ENCODE data around the gene STAT3.

STAT3 gene

GRCh38 chr17:42315402-42316156, 72.7 kb downstream of the STAT3 start:
- H3K36me3 ChIP-seq (ENCODE audit: control insufficient read depth, low read length), result no peaks in the 10 kb centered on the region

DNA sequence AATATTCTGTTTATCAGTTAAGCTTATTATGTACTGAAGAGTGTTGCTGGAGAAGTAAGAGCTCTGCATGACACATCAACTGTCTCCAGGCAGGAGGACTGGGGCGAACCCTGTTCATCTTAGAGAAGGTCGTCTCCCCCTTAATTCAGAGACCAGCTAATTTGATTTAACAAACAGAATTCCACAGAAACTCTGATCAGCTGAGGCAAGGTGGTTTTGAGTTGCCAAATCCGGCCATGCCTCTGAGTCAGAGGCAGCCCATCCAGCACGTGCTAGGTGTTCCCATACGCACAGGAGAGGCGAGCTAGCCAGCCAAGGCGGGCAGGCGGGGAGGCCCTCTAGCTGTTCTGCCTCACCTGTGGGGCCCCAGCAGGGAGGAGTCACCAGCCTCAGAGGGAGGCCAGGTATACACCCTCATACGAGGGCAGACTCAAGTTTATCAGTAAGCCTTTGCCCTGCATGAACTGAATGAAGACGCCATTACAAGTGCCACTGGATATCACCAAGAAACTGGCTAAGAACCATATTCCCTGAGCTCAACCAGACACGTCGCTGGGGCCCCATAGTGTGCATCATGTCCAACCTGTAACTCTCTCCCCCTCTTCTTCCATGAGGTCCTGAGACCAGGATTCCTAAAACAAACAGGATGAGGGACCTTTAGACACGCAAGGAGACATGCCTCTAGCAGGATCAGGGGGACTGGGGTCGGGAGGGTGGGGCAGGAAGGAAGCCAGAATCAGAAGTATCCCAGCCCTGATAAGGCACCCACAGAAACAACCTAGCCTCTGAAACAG, 74.3 kb downstream of the STAT3 start:
- no peak overlapping the region for H3K27ac ChIP-seq (ENCODE audit: low read depth, low read length)
- peaks cover 18% of the 10 kb centered on the region for H3F3A ChIP-seq (ENCODE audit: control insufficient read depth, insufficient read depth)
- no peaks in the 10 kb centered on the region for H3K79me2 ChIP-seq (ENCODE audit: control insufficient read depth, low read length)
- H3K9me3 ChIP-seq (ENCODE audit: control insufficient read depth, insufficient read depth, low read length), result no peaks in the 10 kb centered on the region
- no peaks in the 10 kb centered on the region for H3K36me3 ChIP-seq (ENCODE audit: control insufficient read depth, low read length)
- H3K4me3 ChIP-seq (ENCODE audit: low read length), result no peak overlapping the region
- TF ChIP-seq EZH2phosphoT487 (IDR thresholded peaks at IDR 0.05; ENCODE audit: borderline replicate concordance, low read length), result no peak
- TF ChIP-seq, protein P1, sequence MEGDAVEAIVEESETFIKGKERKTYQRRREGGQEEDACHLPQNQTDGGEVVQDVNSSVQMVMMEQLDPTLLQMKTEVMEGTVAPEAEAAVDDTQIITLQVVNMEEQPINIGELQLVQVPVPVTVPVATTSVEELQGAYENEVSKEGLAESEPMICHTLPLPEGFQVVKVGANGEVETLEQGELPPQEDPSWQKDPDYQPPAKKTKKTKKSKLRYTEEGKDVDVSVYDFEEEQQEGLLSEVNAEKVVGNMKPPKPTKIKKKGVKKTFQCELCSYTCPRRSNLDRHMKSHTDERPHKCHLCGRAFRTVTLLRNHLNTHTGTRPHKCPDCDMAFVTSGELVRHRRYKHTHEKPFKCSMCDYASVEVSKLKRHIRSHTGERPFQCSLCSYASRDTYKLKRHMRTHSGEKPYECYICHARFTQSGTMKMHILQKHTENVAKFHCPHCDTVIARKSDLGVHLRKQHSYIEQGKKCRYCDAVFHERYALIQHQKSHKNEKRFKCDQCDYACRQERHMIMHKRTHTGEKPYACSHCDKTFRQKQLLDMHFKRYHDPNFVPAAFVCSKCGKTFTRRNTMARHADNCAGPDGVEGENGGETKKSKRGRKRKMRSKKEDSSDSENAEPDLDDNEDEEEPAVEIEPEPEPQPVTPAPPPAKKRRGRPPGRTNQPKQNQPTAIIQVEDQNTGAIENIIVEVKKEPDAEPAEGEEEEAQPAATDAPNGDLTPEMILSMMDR (IDR thresholded peaks at IDR 0.05; ENCODE audit: low read depth, low read length, poor library complexity, severe bottlenecking), result no peak
- peak overlapping the region; percentile 85 for H3K4me2 ChIP-seq (ENCODE audit: low read length)
- peaks cover 60% of the 10 kb centered on the region for H3K4me1 ChIP-seq (ENCODE audit: control insufficient read depth, low read length)
- H3K27me3 ChIP-seq (ENCODE audit: control insufficient read depth, low read length), result no peaks in the 10 kb centered on the region
- no peaks in the 10 kb centered on the region for H3K9me2 ChIP-seq (replicated peaks; ENCODE audit: control insufficient read depth, low read length)
- H4K20me1 ChIP-seq (ENCODE audit: control insufficient read depth, insufficient read depth, low read depth, low read length), result no peaks in the 10 kb centered on the region

More at GRCh38 chr17:42315402-42316156, 72.7 kb downstream of the STAT3 start:
- no peaks in the 10 kb centered on the region for H4K20me1 ChIP-seq (ENCODE audit: control insufficient read depth, insufficient read depth, low read depth, low read length)
- no peaks in the 10 kb centered on the region for H3K27me3 ChIP-seq (ENCODE audit: control insufficient read depth, low read length)
- H3K79me2 ChIP-seq (ENCODE audit: control insufficient read depth, low read length), result no peaks in the 10 kb centered on the region
- peak overlapping the region; percentile 46 for H3K4me3 ChIP-seq (ENCODE audit: low read length)
- peak overlapping the region; percentile 70 for H3K4me2 ChIP-seq (ENCODE audit: low read length)
- H3K4me1 ChIP-seq (ENCODE audit: control insufficient read depth, low read length), result peaks cover 74% of the 10 kb centered on the region
- TF ChIP-seq EZH2phosphoT487 (IDR thresholded peaks at IDR 0.05; ENCODE audit: borderline replicate concordance, low read length), result no peak
- TF ChIP-seq, protein P1 (IDR thresholded peaks at IDR 0.05; ENCODE audit: low read depth, low read length, poor library complexity, severe bottlenecking), result no peak
- H3F3A ChIP-seq (ENCODE audit: control insufficient read depth, insufficient read depth), result peaks cover 18% of the 10 kb centered on the region
- H3K9me3 ChIP-seq (ENCODE audit: control insufficient read depth, insufficient read depth, low read length), result no peaks in the 10 kb centered on the region
- peak overlapping the region; percentile 64 for H3K27ac ChIP-seq (ENCODE audit: low read depth, low read length)
- H3K9me2 ChIP-seq (replicated peaks; ENCODE audit: control insufficient read depth, low read length), result no peaks in the 10 kb centered on the region

DNA sequence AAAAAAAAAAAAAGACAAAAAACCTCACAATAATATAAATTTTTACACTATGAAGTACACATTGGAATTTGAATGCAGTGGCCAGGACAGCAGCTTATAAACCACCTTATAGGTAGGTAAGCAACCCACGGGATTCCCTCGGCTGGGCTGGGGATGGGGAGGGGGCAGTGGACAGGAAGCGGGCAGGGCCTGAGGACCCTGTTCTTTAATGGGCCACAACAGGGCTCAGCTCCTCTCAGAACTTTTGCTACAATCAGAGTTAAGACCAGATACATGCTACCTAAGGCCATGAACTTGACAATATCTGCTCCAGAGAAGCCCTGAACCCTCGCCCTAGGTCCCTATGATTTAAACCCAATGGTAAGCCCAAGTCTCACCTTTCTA, 74.9 kb downstream of the STAT3 start:
- H4K20me1 ChIP-seq (ENCODE audit: control insufficient read depth, insufficient read depth, low read depth, low read length), result no peaks in the 10 kb centered on the region
- no peaks in the 10 kb centered on the region for H3K79me2 ChIP-seq (ENCODE audit: control insufficient read depth, low read length)
- peaks cover 60% of the 10 kb centered on the region for H3K4me1 ChIP-seq (ENCODE audit: control insufficient read depth, low read length)
- no peak for TF ChIP-seq EZH2phosphoT487 (IDR thresholded peaks at IDR 0.05; ENCODE audit: borderline replicate concordance, low read length)
- TF ChIP-seq, protein P1 (IDR thresholded peaks at IDR 0.05; ENCODE audit: low read depth, low read length, poor library complexity, severe bottlenecking), result no peak
- H3K27ac ChIP-seq (ENCODE audit: low read depth, low read length), result no peak overlapping the region
- no peak overlapping the region for H3K4me3 ChIP-seq (ENCODE audit: low read length)
- peaks cover 18% of the 10 kb centered on the region for H3F3A ChIP-seq (ENCODE audit: control insufficient read depth, insufficient read depth)
- H3K27me3 ChIP-seq (ENCODE audit: control insufficient read depth, low read length), result no peaks in the 10 kb centered on the region
- peak overlapping the region; percentile 85 for H3K4me2 ChIP-seq (ENCODE audit: low read length)
- no peaks in the 10 kb centered on the region for H3K36me3 ChIP-seq (ENCODE audit: control insufficient read depth, low read length)
- no peaks in the 10 kb centered on the region for H3K9me3 ChIP-seq (ENCODE audit: control insufficient read depth, insufficient read depth, low read length)
- no peaks in the 10 kb centered on the region for H3K9me2 ChIP-seq (replicated peaks; ENCODE audit: control insufficient read depth, low read length)

All from DOHH2 (cell line).